HG03469 (cell line): ENCODE results near the gene RDH8.
"Not testable (repeated sequence)": the region's sequence is repeated elsewhere in the genome, so short reads cannot be mapped to it uniquely, and the experiment has no call there.

Experiments
- ATAC-seq: cut with Tn5 transposase; IDR thresholded peaks from one replicate; pipeline ENCODE4 v1.9.1; 2021; ENCODE audit warnings: mild to moderate bottlenecking, moderate library complexity, moderate number of reproducible peaks; ENCODE audit not compliant: unreplicated experiment

RDH8 gene

GRCh38 chr19:10005632-10006334 is 7.5 kb upstream of the RDH8 start:
- ATAC-seq: no peak

DNA sequence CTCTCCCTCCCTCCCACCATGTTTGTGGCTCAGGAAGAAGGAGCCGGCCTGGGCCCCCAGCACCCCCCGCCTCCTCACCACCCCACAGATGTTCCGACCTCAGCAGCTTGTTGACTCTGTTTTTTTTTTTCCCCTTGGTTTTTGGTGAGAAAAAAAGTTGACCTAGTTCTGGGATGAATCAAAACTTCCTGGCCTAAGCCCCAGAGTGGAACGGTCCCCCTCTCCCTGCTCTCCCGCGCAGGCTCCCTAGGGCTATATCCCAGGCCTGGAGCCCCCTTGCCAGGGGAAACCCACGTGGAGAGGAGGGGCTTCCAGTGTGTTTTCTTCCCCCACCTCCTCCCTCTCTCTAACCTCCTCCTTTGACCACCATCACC is 7.0 kb upstream of the RDH8 start:
- no peak for ATAC-seq

GRCh38 chr19:10006752-10007323 is 6.4 kb upstream of the RDH8 start:
- no peak for ATAC-seq

DNA sequence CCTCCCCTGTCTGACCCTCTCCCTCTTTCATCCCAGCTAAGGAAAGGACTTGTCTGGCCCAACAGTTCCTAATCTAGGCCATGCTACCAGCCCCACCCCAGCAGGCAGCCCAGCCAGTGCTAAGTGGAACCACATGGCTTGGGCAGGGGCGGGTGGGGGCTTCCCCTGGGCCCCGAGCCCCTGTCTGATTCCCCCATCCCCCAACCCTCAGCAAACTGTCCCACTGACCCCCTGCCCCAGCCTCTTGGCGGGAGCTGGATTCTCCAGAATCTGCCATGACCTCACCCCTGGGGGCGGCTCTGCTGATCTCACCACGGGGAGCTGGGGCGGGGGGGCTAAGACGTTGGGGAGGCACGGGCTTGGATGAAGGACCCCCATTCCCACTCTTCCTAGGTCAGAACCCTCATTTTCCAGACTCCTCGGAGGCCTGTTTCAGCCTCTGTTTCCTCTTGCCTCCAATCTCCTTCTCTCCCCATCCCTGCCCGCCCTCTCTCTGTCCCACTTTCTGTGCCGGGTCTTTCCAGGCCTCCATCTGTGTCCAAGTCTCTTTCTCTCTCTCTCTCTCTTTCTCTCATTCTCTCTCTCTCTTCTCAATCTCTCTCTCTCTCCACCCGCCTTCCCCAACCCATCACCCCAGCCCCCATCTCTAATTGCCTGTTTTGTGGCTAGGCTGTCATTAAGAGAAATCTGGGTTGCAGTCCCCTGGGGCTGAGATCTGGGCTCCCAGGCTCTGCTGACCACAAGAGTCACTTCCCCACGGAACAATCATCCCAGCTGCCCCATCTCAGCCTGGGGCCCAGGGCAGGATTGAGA is 5.7 kb upstream of the RDH8 start:
- no peak for ATAC-seq

DNA sequence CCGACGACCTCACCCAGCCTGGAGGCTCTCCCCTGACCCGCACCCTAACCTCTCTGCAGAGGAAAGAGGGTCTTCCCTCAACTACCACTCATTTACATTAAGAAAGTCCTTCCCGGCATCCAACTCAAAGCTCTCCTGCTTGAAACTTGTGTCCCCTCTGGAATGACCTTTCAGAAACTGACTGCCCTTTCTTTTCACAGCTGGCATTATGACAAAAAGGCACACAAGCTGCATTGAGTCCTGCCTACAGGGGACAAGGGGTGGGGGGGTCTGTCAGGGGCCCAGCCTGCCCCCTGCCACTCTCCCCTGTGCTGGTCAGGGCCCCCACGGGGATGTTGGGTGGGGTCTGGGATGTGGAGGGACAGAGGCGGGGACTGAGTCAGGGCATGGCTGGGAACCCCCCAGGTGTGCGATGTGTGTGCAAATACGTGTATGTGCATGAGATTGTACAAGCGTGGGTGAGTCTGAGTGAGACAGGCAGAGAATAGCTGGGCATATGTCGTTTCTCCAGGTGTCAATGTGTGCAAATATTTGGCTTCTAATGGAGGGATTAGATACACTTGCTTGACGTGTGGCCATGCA is 5.0 kb upstream of the RDH8 start:
- ATAC-seq: no peak

GRCh38 chr19:10009714-10010224 is 3.5 kb upstream of the RDH8 start:
- no peak for ATAC-seq

DNA sequence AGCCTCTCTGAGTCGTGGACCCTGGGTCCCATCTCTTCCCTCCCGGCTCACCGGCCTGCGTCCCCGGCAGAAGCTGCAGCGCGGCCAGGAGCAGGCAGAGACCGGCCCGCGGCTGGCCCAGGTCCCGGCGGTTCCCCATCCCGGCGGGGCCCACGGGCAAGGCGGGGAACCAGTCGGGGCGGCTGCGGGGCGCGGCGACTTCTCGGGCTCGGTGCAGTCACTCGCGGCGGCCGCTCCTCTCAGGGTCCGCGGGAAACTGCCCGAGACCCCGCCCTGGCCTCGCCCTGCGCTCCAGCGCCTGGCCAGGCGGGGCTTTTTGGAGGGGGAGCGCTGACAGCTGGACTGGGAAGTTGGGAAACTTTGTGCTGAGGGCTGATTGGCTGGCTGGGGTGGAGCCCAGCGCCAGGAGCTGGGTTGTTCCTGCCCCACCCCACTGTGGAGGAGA is 3.0 kb upstream of the RDH8 start, which contains the start of gene COL5A3:
Gene COL5A3, minus strand, starts transcription at position 258 of the 445 bp plus-strand sequence. Its CDS starts 119 bp downstream, at position 139.
- no peak for ATAC-seq

DNA sequence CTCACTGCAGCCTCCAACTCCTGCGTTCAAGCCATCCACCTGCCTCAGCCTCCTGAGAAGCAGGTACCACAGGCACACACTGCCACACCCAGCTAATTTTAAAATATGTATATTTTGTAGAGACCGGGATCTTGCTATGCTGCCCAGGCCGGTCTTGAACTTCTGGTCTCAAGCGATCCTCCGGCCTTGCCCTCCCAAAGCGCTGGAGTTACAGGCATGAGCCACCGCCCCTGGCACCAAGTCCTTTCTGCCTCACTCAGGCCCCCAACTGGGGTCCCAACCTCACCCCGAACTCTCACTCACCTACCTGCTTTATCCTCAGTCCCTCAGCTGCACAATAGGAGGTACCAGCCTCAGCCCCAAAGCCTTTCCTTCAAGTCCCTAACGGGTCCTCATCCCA is 2.3 kb upstream of the RDH8 start:
- no peak for ATAC-seq

DNA sequence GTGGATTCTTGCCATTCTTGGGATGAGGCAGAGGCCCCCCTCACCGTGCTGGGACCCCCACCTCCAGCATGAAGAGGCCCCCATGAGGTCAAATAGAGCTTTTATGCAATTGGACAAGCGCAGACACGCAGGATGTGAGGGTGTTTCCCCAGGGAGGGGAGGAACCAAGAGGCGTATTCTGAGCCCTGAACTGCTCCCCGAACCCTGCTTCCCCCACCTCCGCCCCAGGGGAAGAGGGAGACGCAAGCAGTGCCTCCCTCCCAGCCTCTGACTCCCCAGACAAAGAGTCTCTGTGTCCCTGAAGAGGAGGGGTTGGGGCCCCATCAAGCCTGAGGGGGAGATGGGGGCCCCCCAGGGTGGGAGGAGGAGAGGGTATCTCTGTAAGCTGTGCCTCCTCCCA is 1.3 kb upstream of the RDH8 start:
- no peak for ATAC-seq

DNA sequence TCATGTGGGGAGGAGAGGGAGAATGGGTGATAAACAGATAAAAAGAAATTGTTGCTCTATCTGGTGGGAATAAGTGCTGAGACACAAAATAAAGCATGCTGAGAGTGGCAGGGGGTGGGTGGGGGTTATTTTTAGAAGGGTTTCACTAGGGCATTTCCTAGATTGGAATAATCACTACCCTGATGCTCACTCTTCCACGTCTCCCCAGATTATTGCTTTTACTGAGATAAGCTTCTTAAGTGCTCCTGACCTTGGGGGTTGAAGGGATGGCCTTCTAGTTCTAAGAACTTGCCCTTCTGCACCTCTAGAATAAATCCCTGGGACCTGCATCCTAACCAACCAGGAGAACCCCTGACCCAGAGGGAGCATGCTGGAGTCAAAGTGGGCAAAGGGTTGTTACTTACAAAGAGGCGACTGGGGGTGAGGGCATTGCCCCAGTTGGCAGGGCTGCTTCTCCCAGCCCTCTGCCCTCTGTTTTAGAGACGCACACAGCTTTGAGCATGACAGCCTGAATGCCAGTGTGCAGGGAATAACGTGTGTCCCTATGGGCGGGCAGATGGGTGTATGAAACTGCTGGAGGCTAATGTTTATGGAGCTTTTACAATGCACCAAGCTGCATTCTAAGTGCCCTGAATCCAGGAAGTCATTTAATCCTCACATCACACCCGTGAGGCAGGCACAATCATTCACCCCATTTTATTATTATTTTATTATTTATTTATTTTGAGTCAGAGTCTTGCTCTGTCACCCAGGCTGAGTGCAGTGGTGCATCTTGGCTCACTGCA is 743 bp downstream of the RDH8 start:
- no peak for ATAC-seq

DNA sequence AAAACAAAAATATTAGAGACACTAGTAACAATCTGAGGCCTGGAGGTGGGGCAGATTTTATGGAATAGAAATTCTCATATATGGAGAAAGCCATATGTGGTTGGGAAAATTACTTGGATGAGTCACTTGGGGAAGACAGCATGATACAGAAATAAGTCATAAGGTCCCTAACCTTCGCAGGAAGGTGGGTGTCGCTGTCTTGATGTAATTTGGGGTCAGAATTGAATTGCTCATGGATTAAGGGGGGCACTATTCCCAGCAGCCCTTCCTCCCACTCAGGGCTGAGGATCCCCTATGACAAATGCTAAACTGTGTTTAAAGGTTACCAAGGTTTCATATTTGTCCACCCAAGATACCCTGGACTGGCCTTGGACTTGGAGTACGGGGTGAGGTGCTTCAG is 5.0 kb downstream of the RDH8 start:
- ATAC-seq: no peak

DNA sequence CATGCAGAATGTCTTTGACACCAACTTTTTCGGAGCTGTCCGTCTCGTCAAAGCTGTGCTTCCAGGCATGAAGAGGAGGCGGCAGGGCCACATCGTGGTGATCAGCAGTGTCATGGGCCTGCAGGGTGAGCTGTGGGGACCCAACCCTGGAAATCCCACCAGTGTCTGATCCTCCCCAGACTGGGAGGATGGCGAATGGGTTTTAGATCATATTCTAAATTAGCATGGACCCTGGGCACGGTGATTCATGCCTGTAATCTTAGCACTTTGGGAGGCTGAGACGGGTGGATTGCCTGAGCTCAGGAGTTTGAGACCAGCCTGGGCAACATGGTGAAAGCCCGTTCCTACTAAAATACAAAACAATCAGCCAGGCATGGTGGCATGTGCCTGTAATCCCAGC is 5.5 kb downstream of the RDH8 start:
- ATAC-seq: no peak

DNA sequence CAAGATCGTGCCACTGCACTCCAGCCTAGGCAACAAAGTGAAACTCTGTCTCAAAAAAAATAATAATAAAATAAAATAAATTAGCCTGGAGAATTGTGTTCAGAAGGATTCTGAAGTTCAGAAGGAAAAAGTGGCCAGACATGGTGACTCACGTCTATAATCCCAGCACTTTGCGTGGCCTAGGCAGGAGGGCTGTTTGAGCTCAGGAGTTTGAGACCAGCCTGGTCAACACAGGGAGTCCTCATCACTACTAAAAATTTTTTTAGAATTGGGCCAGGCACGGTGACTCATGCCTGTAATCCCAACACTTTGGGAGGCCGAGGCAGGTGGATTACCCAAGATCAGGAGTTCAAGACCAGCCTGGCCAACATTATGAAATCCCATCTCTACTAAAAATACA is 6.0 kb downstream of the RDH8 start:
- no peak for ATAC-seq

GRCh38 chr19:10020851-10021250 is 7.6 kb downstream of the RDH8 start:
- no peak for ATAC-seq

- ATAC-seq: no peak
Measured at GRCh38 chr19:10021446-10021845, 8.2 kb downstream of the RDH8 start.

- ATAC-seq: no peak
Measured at GRCh38 chr19:10021863-10022262, 8.6 kb downstream of the RDH8 start.

DNA sequence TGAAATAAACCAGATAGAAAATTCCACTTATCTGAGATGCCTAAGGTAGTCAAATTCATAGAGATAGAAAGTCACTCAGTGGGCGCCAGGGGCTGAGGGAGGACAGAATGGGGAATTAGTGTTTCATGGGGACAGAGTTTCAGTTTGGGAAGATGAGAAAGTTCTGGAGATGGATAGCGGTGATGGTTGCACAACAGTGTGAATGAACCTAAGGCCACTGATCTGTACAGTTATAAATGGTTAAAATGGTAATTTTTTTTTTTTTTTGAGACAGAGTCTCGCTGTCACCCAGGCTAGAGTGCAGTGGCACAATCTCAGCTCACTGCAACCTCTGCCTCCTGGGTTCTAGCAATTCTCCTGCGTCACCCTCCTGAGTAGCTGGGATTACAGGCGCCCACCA is 9.8 kb downstream of the RDH8 start:
- ATAC-seq: not testable (repeated sequence)

DNA sequence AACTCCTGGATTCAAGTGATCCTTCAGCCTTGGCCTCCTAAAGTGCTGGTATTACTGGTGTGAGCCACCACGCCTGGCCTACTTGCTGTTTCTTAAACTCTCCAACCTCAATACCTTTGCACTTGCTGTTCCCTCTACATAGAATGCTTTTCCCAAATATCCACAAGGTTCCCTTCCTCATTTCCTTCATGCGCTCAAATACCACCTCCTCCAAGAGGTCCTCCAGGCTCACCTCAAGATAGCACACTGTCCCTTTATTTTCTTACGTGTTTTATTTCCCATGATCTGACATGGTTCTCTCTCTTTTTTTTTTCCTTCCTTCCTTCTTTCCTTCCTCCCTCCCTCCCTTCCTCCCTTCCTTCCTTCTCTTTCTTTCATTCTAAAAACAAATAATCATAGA is 13.5 kb downstream of the RDH8 start:
- no peak for ATAC-seq

GRCh38 chr19:10027158-10027997 is 14.1 kb downstream of the RDH8 start:
- ATAC-seq: no peak

GRCh38 chr19:10033614-10034013 is 20.3 kb downstream of the RDH8 start:
- ATAC-seq: no peak
